GM12865 (cell line): ENCODE measurements around the gene ZNF607.
A peak's percentile ranks its signal among the peaks of the same experiment; 100 is the strongest.

Source experiments
- DNase-seq: peaks from one replicate; pipeline ENCODE4 v3.0.0; 2010; ENCODE audit warnings: low read depth
- H3K4me3 ChIP-seq: 2 replicates; pipeline ENCODE4 v1.5.1; 2011; ENCODE audit warnings: mild to moderate bottlenecking, low read depth, low read length, control low read depth
- CTCF ChIP-seq: IDR thresholded peaks from 2 replicates; pipeline ENCODE4 v1.5.1; 2011; ENCODE audit warnings: low read length, control low read depth, low read depth, inconsistent platforms; ENCODE audit not compliant: insufficient read depth; ENCODE audit errors: missing control alignments

ZNF607 gene

DNA sequence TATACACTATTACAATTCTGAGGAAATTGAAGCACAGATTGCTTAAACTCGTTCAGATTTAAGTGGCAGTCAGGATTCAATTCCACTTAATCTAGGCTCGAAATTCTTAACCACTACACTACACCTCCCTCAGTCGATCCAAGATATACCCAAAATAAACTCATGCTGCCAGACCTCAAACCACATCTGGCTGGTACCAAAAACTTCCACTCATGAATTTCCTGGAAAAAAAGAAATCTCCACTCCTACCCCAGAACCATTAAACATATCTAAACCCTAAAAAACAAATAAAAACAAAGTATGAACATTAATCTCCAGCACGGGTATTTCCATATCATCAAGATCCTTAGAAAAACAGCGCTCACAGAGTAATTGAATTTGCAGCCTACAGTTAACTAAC is 65.4 kb downstream of the ZNF607 start:
- peak overlapping the region; percentile 99 for H3K4me3 ChIP-seq
- TF ChIP-seq CTCF = no peak
- no peak for DNase-seq
